ENCODE data around the gene SPIRE1.

Gene SPIRE1

GRCh38 chr18:12428923-12429322 is 229.0 kb downstream of the SPIRE1 start:
- no peak for TF ChIP-seq CTCF (IDR thresholded peaks at IDR 0.05; ENCODE audit: borderline replicate concordance, extremely low read depth, low read length, poor library complexity, severe bottlenecking)
- no peak for TF ChIP-seq EZH2 (IDR thresholded peaks at IDR 0.05; ENCODE audit: borderline replicate concordance, low read depth, low read length, severe bottlenecking)
- H3K36me3 ChIP-seq (ENCODE audit: insufficient read depth, low read length): no peaks in the 10 kb centered on the region
- H3K27me3 ChIP-seq (ENCODE audit: insufficient read depth, low read length, poor library complexity): no peaks in the 10 kb centered on the region

GRCh38 chr18:12426924-12427323 is 231.0 kb downstream of the SPIRE1 start:
- Histone ChIP-seq H3K9me3 (ENCODE audit: insufficient read depth, low read length, severe bottlenecking) (no peaks in the 10 kb centered on the region), H3K4me2 (ENCODE audit: insufficient read depth, low read length) (no peak overlapping the region), H3K4me1 (ENCODE audit: insufficient read depth, low read length) (no peaks in the 10 kb centered on the region), H3K36me3 (ENCODE audit: insufficient read depth, low read length) (no peaks in the 10 kb centered on the region), H3K27ac (ENCODE audit: low read length) (no peak overlapping the region), H3K4me3 (ENCODE audit: low read depth in 1 of 2, low read length in 2 of 2) (no peak overlapping the region), H4K20me1 (ENCODE audit: insufficient read depth, low read length) (no peaks in the 10 kb centered on the region; the same call in 1 of the 2 replicates), H3K27me3 (ENCODE audit: insufficient read depth, low read length, poor library complexity) (no peaks in the 10 kb centered on the region), H3K79me2 (ENCODE audit: insufficient read depth, low read length) (no peaks in the 10 kb centered on the region), H2AFZ (ENCODE audit: low read depth, low read length) (no peak overlapping the region), H3K9ac (ENCODE audit: low read depth, low read length) (no peak overlapping the region)
- no peak for DNase-seq
- ATAC-seq (ENCODE audit: insufficient read depth, low read depth): no peak
- TF ChIP-seq EZH2 (IDR thresholded peaks at IDR 0.05; ENCODE audit: borderline replicate concordance, low read depth, low read length, severe bottlenecking) (no peak), CTCF (IDR thresholded peaks at IDR 0.05; ENCODE audit: borderline replicate concordance, extremely low read depth, low read length, poor library complexity, severe bottlenecking) (no peak)

More at GRCh38 chr18:12428923-12429322, 229.0 kb downstream of the SPIRE1 start:
- Histone ChIP-seq H3K79me2 (ENCODE audit: insufficient read depth, low read length) (no peaks in the 10 kb centered on the region), H4K20me1 (ENCODE audit: insufficient read depth, low read length) (no peaks in the 10 kb centered on the region; the same call in 1 of the 2 replicates), H3K27ac (ENCODE audit: low read length) (no peak overlapping the region), H3K9me3 (ENCODE audit: insufficient read depth, low read length, severe bottlenecking) (no peaks in the 10 kb centered on the region), H3K4me3 (ENCODE audit: low read depth in 1 of 2, low read length in 2 of 2) (no peak overlapping the region), H2AFZ (ENCODE audit: low read depth, low read length) (no peak overlapping the region), H3K4me1 (ENCODE audit: insufficient read depth, low read length) (no peaks in the 10 kb centered on the region), H3K9ac (ENCODE audit: low read depth, low read length) (no peak overlapping the region), H3K4me2 (ENCODE audit: insufficient read depth, low read length) (no peak overlapping the region)
- DNase-seq (no peak), ATAC-seq (ENCODE audit: insufficient read depth, low read depth) (no peak)

- no peak for ATAC-seq (ENCODE audit: insufficient read depth, low read depth)
- Histone ChIP-seq H2AFZ (ENCODE audit: low read depth, low read length) (no peak overlapping the region), H3K4me3 (ENCODE audit: low read depth in 1 of 2, low read length in 2 of 2) (no peak overlapping the region), H4K20me1 (ENCODE audit: insufficient read depth, low read length) (no peaks in the 10 kb centered on the region), H3K9ac (ENCODE audit: low read depth, low read length) (no peak overlapping the region), H3K9me3 (ENCODE audit: insufficient read depth, low read length, severe bottlenecking) (no peaks in the 10 kb centered on the region), H3K4me1 (ENCODE audit: insufficient read depth, low read length) (no peaks in the 10 kb centered on the region), H3K27ac (ENCODE audit: low read length) (no peak overlapping the region), H3K4me2 (ENCODE audit: insufficient read depth, low read length) (no peak overlapping the region), H3K79me2 (ENCODE audit: insufficient read depth, low read length) (no peaks in the 10 kb centered on the region), H3K27me3 (ENCODE audit: insufficient read depth, low read length, poor library complexity) (no peaks in the 10 kb centered on the region), H3K36me3 (ENCODE audit: insufficient read depth, low read length) (no peaks in the 10 kb centered on the region)
- DNase-seq: no peak
- TF ChIP-seq CTCF (IDR thresholded peaks at IDR 0.05; ENCODE audit: borderline replicate concordance, extremely low read depth, low read length, poor library complexity, severe bottlenecking) (no peak), EZH2 (IDR thresholded peaks at IDR 0.05; ENCODE audit: borderline replicate concordance, low read depth, low read length, severe bottlenecking) (no peak)
These were observed 233.7 kb downstream of the SPIRE1 start for GRCh38 chr18:12424252-12424651.

- Histone ChIP-seq H3K9ac (ENCODE audit: low read depth, low read length) (no peak overlapping the region), H3K4me3 (ENCODE audit: low read depth in 1 of 2, low read length in 2 of 2) (no peak overlapping the region), H3K9me3 (ENCODE audit: insufficient read depth, low read length, severe bottlenecking) (no peaks in the 10 kb centered on the region), H3K27ac (ENCODE audit: low read length) (no peak overlapping the region), H3K79me2 (ENCODE audit: insufficient read depth, low read length) (no peaks in the 10 kb centered on the region), H3K4me2 (ENCODE audit: insufficient read depth, low read length) (no peak overlapping the region), H3K27me3 (ENCODE audit: insufficient read depth, low read length, poor library complexity) (no peaks in the 10 kb centered on the region), H3K4me1 (ENCODE audit: insufficient read depth, low read length) (no peaks in the 10 kb centered on the region), H2AFZ (ENCODE audit: low read depth, low read length) (no peak overlapping the region), H4K20me1 (ENCODE audit: insufficient read depth, low read length) (no peaks in the 10 kb centered on the region), H3K36me3 (ENCODE audit: insufficient read depth, low read length) (no peaks in the 10 kb centered on the region)
- no peak for DNase-seq
- TF ChIP-seq EZH2 (IDR thresholded peaks at IDR 0.05; ENCODE audit: borderline replicate concordance, low read depth, low read length, severe bottlenecking): no peak
- no peak for TF ChIP-seq CTCF (IDR thresholded peaks at IDR 0.05; ENCODE audit: borderline replicate concordance, extremely low read depth, low read length, poor library complexity, severe bottlenecking)
- ATAC-seq (ENCODE audit: insufficient read depth, low read depth): no peak
These were observed 234.1 kb downstream of the SPIRE1 start for GRCh38 chr18:12423820-12424219.
